Omental fat pad (tissue), 4 donors: Measurements from ENCODE around the gene PEMT. TPM values are rescaled to one million over a fixed set of nuclear protein-coding genes. Genes with fewer than 3 reads are reported as not detected.

ENCODE experiments used
- ATAC-seq: fragments of 150-250 bp; one replicate; pipeline ENCODE4 v1.9.1; 2016; ENCODE audit warnings: mild to moderate bottlenecking, moderate library complexity; ENCODE audit not compliant: low FRiP score
- DNase-seq: peaks from one replicate; pipeline ENCODE4 v3.0.0-alpha.2; 2019; ENCODE audit warnings: low spot score
- total RNA-seq, 4 donors: library from RNA; depleted of rRNA; stranded (reverse); fragments of >200 nt; gene quantifications; one replicate each; pipeline ENCODE4 v1.1.0, GENCODE V29; 2016
- TF ChIP-seq, protein P1 (sequence below), 3 donors: fragments of 450-650 bp; IDR thresholded peaks; one replicate each; pipeline ENCODE4 v1.5.1; 2016 to 2017; ENCODE audit warnings: antibody characterized with exemption in 3 of 3, mild to moderate bottlenecking in 3 of 3, moderate library complexity in 2 of 3

PEMT gene
- total RNA-seq, 4 donors from 2014 or later = 32.2 to 181 (median 57.1) TPM

DNA sequence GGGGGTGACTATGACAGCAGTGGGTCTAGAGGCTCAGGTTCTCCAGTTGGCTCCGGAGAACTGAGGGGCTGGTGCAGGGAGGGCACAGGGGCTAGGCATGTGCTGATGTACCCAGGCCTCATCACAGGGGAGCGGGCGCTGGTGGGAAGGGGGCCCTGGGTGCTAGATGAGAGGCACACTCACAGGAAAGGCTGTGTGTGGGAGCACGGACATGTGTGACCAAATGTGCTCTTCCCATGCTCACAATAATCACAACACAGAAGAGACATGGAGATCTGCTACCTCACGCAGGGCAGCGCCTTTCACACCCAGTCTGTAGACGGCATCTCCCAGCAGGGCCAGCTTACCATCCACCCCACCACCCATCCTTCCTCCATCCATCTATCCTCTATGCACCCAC is 77.9 kb downstream of the PEMT start:
- no peak for ATAC-seq
- TF ChIP-seq, protein P1, sequence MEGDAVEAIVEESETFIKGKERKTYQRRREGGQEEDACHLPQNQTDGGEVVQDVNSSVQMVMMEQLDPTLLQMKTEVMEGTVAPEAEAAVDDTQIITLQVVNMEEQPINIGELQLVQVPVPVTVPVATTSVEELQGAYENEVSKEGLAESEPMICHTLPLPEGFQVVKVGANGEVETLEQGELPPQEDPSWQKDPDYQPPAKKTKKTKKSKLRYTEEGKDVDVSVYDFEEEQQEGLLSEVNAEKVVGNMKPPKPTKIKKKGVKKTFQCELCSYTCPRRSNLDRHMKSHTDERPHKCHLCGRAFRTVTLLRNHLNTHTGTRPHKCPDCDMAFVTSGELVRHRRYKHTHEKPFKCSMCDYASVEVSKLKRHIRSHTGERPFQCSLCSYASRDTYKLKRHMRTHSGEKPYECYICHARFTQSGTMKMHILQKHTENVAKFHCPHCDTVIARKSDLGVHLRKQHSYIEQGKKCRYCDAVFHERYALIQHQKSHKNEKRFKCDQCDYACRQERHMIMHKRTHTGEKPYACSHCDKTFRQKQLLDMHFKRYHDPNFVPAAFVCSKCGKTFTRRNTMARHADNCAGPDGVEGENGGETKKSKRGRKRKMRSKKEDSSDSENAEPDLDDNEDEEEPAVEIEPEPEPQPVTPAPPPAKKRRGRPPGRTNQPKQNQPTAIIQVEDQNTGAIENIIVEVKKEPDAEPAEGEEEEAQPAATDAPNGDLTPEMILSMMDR (IDR thresholded peaks at IDR 0.05) = no peak
- DNase-seq = no peak

GRCh38 chr17:17512866-17513265 is 78.6 kb downstream of the PEMT start:
- TF ChIP-seq, protein P1 (IDR thresholded peaks at IDR 0.05) = no peak
- DNase-seq (no peak), ATAC-seq (no peak)

GRCh38 chr17:17511881-17512858 is 79.3 kb downstream of the PEMT start:
- TF ChIP-seq, protein P1 (IDR thresholded peaks at IDR 0.05) = no peak
- DNase-seq (no peak), ATAC-seq (no peak)

DNA sequence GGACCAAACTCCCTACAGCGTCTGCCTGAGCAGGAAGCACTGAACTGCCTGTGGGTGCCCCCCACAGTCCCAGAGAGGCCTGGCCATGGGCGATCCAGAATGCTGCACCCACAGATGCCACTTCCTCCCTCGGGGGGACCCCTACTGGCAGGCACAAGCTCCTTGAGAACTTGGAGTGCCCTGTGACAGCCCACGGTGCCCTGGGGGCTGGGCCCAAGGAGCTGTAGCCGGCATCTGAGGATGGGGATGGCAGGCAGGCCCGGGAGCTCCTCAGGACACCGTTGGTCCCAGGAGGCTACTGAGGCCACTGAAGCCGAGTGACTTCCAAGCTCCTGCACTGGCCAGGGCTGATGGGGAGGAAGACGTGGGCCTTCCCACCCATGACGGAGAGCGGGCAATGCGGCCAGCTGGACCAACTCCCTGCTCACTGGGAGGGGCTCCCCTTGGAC is 80.2 kb downstream of the PEMT start:
- ATAC-seq = no peak
- TF ChIP-seq, protein P1 (IDR thresholded peaks at IDR 0.05) = no peak
- DNase-seq = no peak

- TF ChIP-seq, protein P1 (IDR thresholded peaks at IDR 0.05) = no peak
- DNase-seq (no peak), ATAC-seq (no peak)
Observed at GRCh38 chr17:17510456-17511292, 80.8 kb downstream of the PEMT start.

GRCh38 chr17:17509601-17510425 is 81.7 kb downstream of the PEMT start:
- TF ChIP-seq, protein P1 (IDR thresholded peaks at IDR 0.05) = no peak
- DNase-seq (no peak), ATAC-seq (no peak)
